IMR-90 (cell line): ENCODE measurements around the gene ARID4B.

Experiments
- CHD1 ChIP-seq: IDR thresholded peaks from 2 replicates; pipeline ENCODE4 v1.6.1; 2012; ENCODE audit warnings: low read depth, low read length, improper control_type of control experiment
- TF ChIP-seq, protein P1 (sequence below): conservative IDR thresholded peaks from 2 replicates; pipeline ENCODE4 v1.5.1; 2012; ENCODE audit warnings: mild to moderate bottlenecking, low read depth, low read length, improper control_type of control experiment

DNA sequence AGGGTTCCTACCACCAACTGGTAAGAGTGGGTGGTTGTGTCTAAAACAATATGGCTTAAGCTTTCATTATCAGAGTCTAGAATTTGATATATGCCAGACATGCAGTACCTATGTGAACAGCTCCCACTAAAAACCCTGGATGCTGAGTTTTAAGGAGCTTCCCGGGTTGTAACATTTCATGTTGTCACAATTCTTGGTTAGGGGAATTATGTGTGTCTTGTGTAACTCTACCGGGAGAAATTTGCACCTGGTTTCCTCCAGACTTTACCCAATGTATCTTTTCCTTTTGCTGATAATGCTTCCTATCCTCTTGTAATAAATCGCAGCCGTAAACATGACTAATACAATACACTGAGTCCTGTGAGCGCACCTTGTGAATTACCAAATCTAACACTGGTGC is 48.3 kb downstream of the ARID4B start:
- TF ChIP-seq, protein P1, sequence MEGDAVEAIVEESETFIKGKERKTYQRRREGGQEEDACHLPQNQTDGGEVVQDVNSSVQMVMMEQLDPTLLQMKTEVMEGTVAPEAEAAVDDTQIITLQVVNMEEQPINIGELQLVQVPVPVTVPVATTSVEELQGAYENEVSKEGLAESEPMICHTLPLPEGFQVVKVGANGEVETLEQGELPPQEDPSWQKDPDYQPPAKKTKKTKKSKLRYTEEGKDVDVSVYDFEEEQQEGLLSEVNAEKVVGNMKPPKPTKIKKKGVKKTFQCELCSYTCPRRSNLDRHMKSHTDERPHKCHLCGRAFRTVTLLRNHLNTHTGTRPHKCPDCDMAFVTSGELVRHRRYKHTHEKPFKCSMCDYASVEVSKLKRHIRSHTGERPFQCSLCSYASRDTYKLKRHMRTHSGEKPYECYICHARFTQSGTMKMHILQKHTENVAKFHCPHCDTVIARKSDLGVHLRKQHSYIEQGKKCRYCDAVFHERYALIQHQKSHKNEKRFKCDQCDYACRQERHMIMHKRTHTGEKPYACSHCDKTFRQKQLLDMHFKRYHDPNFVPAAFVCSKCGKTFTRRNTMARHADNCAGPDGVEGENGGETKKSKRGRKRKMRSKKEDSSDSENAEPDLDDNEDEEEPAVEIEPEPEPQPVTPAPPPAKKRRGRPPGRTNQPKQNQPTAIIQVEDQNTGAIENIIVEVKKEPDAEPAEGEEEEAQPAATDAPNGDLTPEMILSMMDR = no peak
- no peak for TF ChIP-seq CHD1
